ENCODE measurements around the gene CFAP46.

DNA sequence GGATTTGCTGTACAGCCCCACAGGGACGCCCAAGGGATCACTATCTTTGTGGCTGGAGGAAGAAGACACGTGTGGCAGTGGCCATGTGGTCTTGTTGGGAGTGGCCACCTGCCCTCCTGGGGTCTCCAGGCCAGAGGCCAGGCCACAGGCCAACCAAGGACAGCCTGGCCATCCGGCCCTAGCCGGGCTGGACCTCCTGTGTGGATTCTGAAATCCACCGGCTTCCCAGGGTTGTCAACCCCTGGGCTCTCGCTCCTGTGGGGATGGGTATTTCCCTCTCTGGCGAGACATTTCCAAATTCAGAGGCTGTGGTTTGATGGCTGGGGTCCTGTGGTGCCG lies 31.5 kb upstream of the CFAP46 start:
- no peak for TF ChIP-seq YY1 (IDR thresholded peaks at IDR 0.05; ENCODE audit: insufficient read depth, insufficient read length)
- no peak for TF ChIP-seq SUZ12 (IDR thresholded peaks at IDR 0.05; ENCODE audit: extremely low read depth, insufficient read depth, insufficient read length)
